ENCODE results near the gene BBS9.

The BBS9 gene

GRCh38 chr7:33589911-33590310 is 460.5 kb downstream of the BBS9 start:
- Histone ChIP-seq H3K27me3 (no peaks in the 10 kb centered on the region), H3K9me3 (no peaks in the 10 kb centered on the region), H3K36me3 (no peaks in the 10 kb centered on the region), H3K4me3 (ENCODE audit: low read depth, low read length) (no peak overlapping the region), H3K4me1 (no peaks in the 10 kb centered on the region)
- no peak for DNase-seq
- no peak for TF ChIP-seq CTCF (IDR thresholded peaks at IDR 0.05; ENCODE audit: low read depth, low read length)

- no peaks in the 10 kb centered on the region for H3K9me3 ChIP-seq
- no peak for DNase-seq
- no peak for TF ChIP-seq CTCF (IDR thresholded peaks at IDR 0.05; ENCODE audit: low read depth, low read length)
- no peak overlapping the region for H3K4me3 ChIP-seq (ENCODE audit: low read depth, low read length)
- no peaks in the 10 kb centered on the region for H3K4me1 ChIP-seq
- H3K27me3 ChIP-seq: no peaks in the 10 kb centered on the region
- H3K36me3 ChIP-seq: no peaks in the 10 kb centered on the region
These were observed 461.6 kb downstream of the BBS9 start for GRCh38 chr7:33590916-33591315.

GRCh38 chr7:33591490-33591889 is 462.1 kb downstream of the BBS9 start:
- no peaks in the 10 kb centered on the region for H3K27me3 ChIP-seq
- no peaks in the 10 kb centered on the region for H3K36me3 ChIP-seq
- no peak for TF ChIP-seq CTCF (IDR thresholded peaks at IDR 0.05; ENCODE audit: low read depth, low read length)
- H3K4me1 ChIP-seq: no peaks in the 10 kb centered on the region
- no peaks in the 10 kb centered on the region for H3K9me3 ChIP-seq
- H3K4me3 ChIP-seq (ENCODE audit: low read depth, low read length): no peak overlapping the region
- DNase-seq: no peak

- no peak for DNase-seq
- H3K4me3 ChIP-seq (ENCODE audit: low read depth, low read length): no peak overlapping the region
- H3K9me3 ChIP-seq: no peaks in the 10 kb centered on the region
- H3K27me3 ChIP-seq: no peaks in the 10 kb centered on the region
- TF ChIP-seq CTCF (IDR thresholded peaks at IDR 0.05; ENCODE audit: low read depth, low read length): no peak
- no peaks in the 10 kb centered on the region for H3K36me3 ChIP-seq
- H3K4me1 ChIP-seq: no peaks in the 10 kb centered on the region
These were observed 463.4 kb downstream of the BBS9 start for GRCh38 chr7:33592718-33593117.

GRCh38 chr7:33593611-33594010 is 464.2 kb downstream of the BBS9 start:
- no peak for DNase-seq
- Histone ChIP-seq H3K9me3 (no peaks in the 10 kb centered on the region), H3K4me3 (ENCODE audit: low read depth, low read length) (no peak overlapping the region), H3K27me3 (no peaks in the 10 kb centered on the region), H3K4me1 (no peaks in the 10 kb centered on the region), H3K36me3 (no peaks in the 10 kb centered on the region)
- no peak for TF ChIP-seq CTCF (IDR thresholded peaks at IDR 0.05; ENCODE audit: low read depth, low read length)

DNA sequence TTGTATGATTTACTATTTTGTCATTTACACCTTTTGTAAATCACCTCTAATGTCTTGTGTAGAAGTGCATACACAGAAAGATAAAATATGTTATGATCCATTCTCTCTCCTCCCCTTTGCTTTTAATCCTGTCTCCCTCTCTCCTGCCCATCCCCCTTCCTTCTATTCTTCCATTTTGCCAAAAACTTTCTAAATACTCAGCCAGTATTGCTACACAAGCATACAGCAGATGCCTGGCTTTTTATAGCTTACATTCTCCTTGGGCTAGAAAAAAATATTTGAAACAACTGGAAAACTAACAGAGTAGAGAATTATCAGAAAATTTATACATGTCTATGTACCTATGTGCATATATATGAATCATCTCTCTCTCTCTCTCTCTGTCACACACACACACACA is 467.3 kb downstream of the BBS9 start:
- Histone ChIP-seq H3K9me3 (no peaks in the 10 kb centered on the region), H3K4me1 (no peaks in the 10 kb centered on the region), H3K36me3 (no peaks in the 10 kb centered on the region), H3K4me3 (ENCODE audit: low read depth, low read length) (no peak overlapping the region), H3K27me3 (no peaks in the 10 kb centered on the region)
- TF ChIP-seq CTCF (IDR thresholded peaks at IDR 0.05; ENCODE audit: low read depth, low read length): no peak
- no peak for DNase-seq

Data from BE2C (cell line).